HG03066 (cell line): ENCODE measurements around the gene SLC25A26.

Experiments
- ATAC-seq: cut with Tn5 transposase; IDR thresholded peaks from one replicate; pipeline ENCODE4 v1.9.1; 2021; ENCODE audit warnings: low read depth; ENCODE audit not compliant: unreplicated experiment

SLC25A26 gene

GRCh38 chr3:66392966-66393332 lies 172.1 kb downstream of the SLC25A26 start:
- no peak for ATAC-seq

DNA sequence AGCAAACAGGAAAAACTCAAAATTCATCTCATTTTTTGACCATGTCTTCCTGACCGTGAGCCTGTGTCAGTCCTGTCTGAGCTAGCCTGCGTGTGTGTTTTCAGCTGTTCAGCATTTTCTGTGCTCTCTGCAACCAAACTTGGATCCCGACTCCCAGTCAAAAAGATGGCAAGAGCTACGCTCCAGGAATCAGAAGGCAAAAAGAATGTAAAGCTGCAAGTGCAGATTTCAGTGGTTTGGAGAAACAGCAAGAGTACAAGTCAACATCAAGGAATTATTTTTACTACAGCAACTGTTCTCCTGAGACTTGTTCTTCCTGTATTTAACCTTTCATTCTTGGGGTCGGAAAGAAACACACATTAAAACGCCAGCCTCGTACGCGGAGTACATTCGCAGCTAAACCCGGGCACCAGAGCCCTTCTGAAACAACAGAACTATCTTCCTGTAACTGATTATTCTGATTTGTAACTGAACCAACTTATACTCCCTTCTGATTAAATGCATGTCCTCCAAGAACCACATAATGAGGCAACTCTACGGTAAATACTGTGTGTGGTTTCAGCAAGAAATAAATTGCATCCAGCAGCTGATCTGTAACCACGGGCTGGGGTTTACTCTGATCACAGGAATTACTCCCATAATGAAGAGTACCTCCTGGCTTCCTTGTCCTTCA lies 172.7 kb downstream of the SLC25A26 start:
- peak; percentile 3 for ATAC-seq

GRCh38 chr3:66394019-66394752 lies 173.4 kb downstream of the SLC25A26 start:
- peak; percentile 84 for ATAC-seq

- no peak for ATAC-seq
Observed at GRCh38 chr3:66394753-66395249, 174.0 kb downstream of the SLC25A26 start.

DNA sequence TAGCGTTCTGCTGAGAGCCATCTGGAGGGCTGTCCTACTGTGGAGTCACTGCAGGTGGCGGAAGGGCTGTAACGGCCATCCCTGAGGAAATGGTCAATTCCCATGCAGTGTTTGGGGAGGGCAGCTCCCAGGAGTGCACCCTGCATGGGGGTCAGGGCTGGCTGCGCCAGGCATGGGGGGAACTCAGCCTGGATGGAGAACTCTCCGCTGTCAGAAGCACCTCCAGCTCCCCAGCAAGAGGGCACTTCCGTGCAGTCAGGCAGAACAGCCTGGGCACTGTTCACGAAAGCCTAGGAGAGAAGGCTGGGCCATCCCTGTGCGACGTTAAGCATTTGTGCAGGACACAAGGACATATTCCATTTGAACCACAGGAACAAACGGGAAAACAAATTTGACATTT lies 174.8 kb downstream of the SLC25A26 start:
- no peak for ATAC-seq

GRCh38 chr3:66396161-66396760 lies 175.5 kb downstream of the SLC25A26 start:
- no peak for ATAC-seq

DNA sequence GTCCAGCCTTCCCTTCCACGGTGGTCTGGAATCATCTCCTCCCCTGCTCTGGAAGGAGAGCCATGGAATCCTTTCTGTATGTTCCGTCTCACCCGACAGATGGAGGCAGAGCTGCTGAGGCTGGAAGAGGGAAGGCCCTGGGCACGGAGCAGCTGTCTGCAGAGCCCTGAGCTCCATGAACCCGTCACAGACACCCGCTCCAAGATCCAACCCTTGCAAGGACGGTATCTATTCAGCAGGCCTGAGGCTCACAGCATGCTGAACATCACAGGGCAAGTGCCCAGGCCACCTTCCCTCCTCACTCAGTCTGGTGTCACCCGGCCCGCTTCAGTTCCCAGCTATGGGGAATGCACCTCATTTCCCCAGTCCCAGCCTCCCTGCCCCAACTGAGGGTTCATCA lies 176.1 kb downstream of the SLC25A26 start:
- ATAC-seq = no peak

DNA sequence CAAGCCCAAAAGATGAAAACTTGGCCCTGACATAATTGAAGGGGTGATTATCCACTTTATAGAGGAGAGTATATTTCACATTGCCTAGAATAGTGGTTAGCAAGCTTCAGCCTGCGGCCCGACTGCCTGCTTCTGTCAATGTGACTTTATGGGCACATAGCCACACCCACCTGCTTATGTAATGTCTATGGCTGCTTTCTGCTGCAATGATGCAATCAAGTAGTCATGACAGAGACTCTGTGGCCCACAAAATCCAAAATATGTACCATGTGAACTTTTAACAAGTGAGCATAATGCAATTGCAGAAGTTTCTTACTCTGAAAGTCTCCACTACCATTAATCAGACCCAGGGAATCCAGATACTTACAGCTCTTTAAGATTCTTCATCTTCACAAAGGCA lies 176.9 kb downstream of the SLC25A26 start:
- ATAC-seq = no peak

GRCh38 chr3:66398228-66399025 lies 177.6 kb downstream of the SLC25A26 start:
- ATAC-seq = no peak

DNA sequence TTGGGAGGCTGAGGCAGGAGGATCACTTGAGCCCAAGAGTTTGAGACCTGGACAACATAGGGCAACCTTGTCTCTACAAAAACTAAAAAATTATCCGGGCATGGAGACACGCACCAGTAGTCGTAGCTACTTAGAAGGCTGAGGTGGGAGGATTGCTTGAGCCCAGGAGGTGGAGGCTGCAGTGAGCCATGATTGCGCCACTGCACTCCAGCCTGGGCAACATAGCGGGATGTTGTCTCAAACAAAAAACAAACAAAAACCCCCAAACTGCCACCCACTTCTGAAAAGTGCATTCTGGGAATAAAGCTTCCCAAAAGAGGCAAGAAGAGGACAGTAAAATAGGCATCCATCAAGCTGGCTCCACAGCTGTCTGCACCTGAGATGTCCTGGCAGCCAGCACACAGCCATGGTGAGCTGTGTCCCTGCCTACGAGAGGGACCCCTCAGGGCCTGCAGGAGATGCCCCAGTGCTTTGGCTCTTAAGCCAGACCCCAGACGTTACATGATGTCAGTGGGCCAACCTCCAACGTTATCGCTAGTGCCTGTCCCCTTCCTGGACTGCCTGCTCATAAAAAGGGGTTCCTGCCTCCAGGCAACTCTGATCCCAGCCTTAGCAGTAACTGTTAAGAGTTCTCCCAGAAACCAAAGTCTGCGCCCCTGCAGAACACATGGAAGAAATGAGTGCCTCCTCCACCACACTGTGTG lies 178.9 kb downstream of the SLC25A26 start:
- no peak for ATAC-seq

- no peak for ATAC-seq
Observed at GRCh38 chr3:66400411-66401156, 179.8 kb downstream of the SLC25A26 start.

DNA sequence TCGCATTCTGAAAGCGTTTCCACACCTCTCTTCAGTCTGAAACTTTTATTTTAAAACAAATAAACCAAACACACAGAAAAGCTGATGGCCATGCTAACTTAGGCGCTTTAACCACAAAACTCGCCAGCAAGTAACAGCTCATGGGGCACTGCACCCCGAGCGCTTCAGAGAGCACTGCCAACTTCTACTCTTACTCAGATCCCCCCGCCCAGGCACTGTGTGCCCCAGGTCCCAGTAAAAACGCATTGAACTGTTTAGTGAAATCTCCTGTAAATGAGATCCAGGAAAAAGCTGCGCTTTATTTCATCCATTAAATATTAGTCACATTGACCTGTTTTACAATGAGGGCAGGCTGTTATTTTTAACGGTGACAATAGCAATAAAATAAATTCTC lies 180.4 kb downstream of the SLC25A26 start:
- no peak for ATAC-seq

DNA sequence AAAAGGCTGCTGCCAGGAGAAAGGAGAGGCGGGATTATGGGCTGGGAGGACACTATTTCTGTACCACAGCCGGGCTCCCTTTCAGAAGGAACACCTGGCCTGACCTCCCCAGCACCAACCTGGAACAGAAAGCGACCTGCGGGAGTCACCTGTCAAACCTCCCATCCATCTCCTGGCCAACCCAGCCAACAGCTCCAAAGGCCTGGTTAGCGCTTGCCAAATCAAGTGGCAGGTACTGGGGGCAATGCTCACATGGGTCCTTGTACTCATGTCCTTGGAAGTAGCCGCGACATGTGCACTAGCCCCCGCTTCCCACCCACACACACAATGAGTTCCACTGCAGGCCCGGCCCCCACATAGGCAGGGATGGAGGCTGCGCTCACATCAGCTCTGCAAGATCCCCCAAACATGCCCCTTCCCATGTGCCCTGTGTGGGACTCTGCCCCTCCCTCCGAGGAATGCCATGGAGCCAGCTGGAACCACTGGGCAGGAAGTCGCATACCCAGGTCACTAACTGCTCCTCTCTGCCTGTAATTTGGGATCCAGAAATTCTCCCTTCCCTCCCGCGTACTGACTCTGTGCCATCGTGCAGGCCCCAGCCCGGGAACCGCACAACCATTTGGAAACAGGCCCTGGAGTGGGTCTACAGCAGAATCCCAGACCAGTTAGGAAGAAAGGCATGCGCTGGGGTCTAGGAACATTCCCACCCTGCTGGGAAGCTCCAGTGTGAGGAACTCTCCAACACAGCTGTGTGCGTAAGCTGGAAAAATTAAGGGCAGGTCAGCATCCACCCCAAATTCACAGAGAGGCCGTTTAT lies 181.1 kb downstream of the SLC25A26 start:
- no peak for ATAC-seq

DNA sequence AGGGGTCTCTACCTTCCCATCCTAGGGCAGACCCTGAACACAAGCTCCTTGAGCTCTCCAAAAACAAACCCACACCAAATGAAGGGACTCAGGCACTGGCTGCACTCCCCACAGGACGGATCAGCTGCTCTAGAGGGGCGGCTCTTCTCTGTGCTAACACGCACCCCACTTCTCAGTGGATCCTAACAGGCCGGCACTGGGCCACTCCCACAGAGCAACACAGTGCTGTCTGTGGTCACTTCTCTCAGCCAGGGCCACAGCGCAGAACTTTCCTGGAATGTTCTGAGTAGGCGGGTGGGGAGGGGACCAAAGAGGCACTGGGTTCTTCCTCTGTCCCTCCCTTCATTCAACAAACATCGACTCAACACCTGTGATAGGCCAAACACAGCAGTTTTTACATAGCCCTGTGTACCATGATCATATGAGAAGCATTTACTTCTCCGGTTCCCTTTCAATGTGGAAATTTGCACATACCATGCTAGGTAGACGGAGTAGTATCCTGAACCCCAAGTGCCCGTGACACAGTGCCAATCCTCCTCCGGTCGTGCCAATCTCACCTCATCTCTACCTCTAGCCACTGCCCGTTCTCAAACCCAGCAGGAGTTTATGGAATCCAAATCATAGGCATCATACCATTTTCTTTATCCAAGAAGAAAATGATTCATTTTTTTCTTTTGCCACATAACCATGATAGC lies 181.9 kb downstream of the SLC25A26 start:
- ATAC-seq = no peak

GRCh38 chr3:66403323-66403990 lies 182.7 kb downstream of the SLC25A26 start:
- ATAC-seq = no peak

- no peak for ATAC-seq
Observed at GRCh38 chr3:66404197-66404596, 183.4 kb downstream of the SLC25A26 start.

DNA sequence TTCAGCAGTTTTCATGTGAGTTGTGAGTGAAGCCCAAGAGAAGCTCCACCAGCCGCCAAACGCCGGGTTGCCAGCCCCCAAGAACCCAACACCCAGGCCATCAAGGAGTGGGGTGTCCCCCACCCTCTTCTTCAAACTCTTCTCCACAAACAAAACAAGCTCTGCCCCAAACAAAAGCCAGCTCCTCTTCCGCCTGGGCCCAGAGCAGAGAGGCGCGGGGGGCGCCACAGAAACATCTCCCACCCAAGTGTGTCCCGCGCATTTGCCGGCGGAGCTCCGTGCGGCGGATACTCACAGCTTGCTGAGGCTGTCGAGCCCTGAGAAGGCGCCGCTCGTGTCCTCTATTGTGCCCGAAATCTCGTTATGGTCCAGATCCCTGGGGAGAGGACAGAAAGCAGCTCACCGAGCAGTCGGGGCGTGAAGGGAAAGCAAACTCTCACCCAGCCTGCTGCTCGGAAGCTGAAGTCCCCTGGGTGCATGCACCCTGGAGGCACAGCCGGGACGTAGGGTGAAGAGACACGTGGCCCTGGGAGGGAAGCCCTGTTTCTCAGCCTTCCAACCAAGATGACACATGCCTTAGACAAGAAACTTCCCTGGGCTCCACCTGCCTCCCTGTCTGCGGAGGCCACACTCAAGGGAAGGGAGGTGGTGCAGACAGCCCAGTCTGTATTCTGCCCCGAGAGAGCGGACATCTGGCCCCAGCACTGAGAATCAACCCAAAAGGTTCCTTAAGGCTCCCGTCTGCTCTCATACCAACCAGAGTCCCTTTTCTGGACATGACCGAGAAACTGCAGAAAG lies 184.3 kb downstream of the SLC25A26 start:
- no peak for ATAC-seq
